Measurements from ENCODE around the gene IL1F10. TPM values are rescaled to one million over a fixed set of nuclear protein-coding genes. Genes with fewer than 3 reads are reported as not detected.

Gene IL1F10
- total and polyA plus RNA-seq, 2 of the 8 experiments (the other 6 are each of a cell fraction or from before 2014, with no cell fraction given): not detected

GRCh38 chr2:113068706-113069485, 1.1 kb downstream of the IL1F10 start:
- Histone ChIP-seq H4K91ac (replicated peaks; ENCODE audit: insufficient read length, low read length) (no peak overlapping the region), H3K56ac (replicated peaks; ENCODE audit: insufficient read length, low read depth, low read length) (no peak overlapping the region), H3K4me2 (ENCODE audit: insufficient read depth in 1 of 2, low read depth in 2 of 2, low read length in 2 of 2) (no peak overlapping the region), H3K23me2 (ENCODE audit: low read depth, low read length) (peaks cover 2% of the 10 kb centered on the region; the same call in 1 of the 2 replicates), H3K4ac (replicated peaks; ENCODE audit: insufficient read length, low read depth, low read length) (no peak overlapping the region), H3K79me1 (ENCODE audit: low read depth, low read length) (no peaks in the 10 kb centered on the region), H2BK12ac (ENCODE audit: low read depth, low read length) (no peak overlapping the region), H3K4me3 (ENCODE audit: extremely low read depth in 1 of 4, insufficient read depth in 2 of 4, low read depth in 3 of 4, low read length in 4 of 4) (no peak overlapping the region), H3K36me3 (ENCODE audit: control insufficient read depth in 2 of 4, insufficient read depth in 4 of 4, low read length in 3 of 4) (no peaks in the 10 kb centered on the region), H2BK5ac (ENCODE audit: low read depth, low read length) (no peak overlapping the region), H3K23ac (ENCODE audit: insufficient read length) (no peak overlapping the region), H2BK120ac (replicated peaks; ENCODE audit: low read depth, low read length) (no peak overlapping the region), H4K5ac (ENCODE audit: insufficient read length, low read depth, low read length) (no peak overlapping the region), H2AFZ (ENCODE audit: low read length) (no peak overlapping the region), H2BK15ac (ENCODE audit: low read length) (no peak overlapping the region), H2BK20ac (ENCODE audit: low read length) (no peak overlapping the region), H3K27me3 (replicated peaks in 1 of 4; ENCODE audit: control insufficient read depth in 3 of 4, extremely low read depth in 1 of 4, insufficient read depth in 3 of 4, low read length in 3 of 4) (no peaks in the 10 kb centered on the region), H3K9me3 (ENCODE audit: insufficient read depth in 2 of 2, low read depth in 1 of 2, low read length in 1 of 2) (0 out of 4 replicates have a peak, but pooled peaks cover 0 to 9% of the 10 kb centered on the region in 2 experiments), H3K4me1 (replicated peaks in 1 of 4; ENCODE audit: control insufficient read depth in 3 of 4, insufficient read depth in 4 of 4, low read length in 3 of 4) (no peaks in the 10 kb centered on the region), H3K9ac (replicated peaks in 1 of 4; ENCODE audit: extremely low read depth in 1 of 4, low read depth in 3 of 4, low read length in 3 of 4) (no peak overlapping the region), H2AK5ac (ENCODE audit: low read depth, low read length) (no peak overlapping the region), H3K27ac (ENCODE audit: low read depth, low read length) (no peak overlapping the region), H4K8ac (ENCODE audit: extremely low read depth, insufficient read depth, low read length) (no peak overlapping the region), H3K14ac (ENCODE audit: insufficient read length) (no peak overlapping the region), H3K79me2 (ENCODE audit: control insufficient read depth in 1 of 2, insufficient read depth in 2 of 2, low read length in 2 of 2) (no peaks in the 10 kb centered on the region), H3K18ac (ENCODE audit: extremely low read depth, low read length) (no peak overlapping the region), H4K20me1 (replicated peaks in 1 of 2; ENCODE audit: control insufficient read depth in 1 of 2, insufficient read depth in 2 of 2, low read length in 2 of 2) (no peaks in the 10 kb centered on the region)
- FAIRE-seq (no peak), DNase-seq (ENCODE audit: low read depth in 1 of 2, low spot score in 2 of 2) (no peak)
- POLR2A ChIA-PET (ENCODE audit: partially characterized antibody): no interaction called here
- TF ChIP-seq CHD2 (IDR thresholded peaks at IDR 0.05; ENCODE audit: low read length): no peak
- TF ChIP-seq RNF2 (IDR thresholded peaks at IDR 0.05; ENCODE audit: borderline replicate concordance, low read depth, low read length, missing control alignments, poor library complexity, severe bottlenecking): no peak
- no peak for TF ChIP-seq HDAC2 (IDR thresholded peaks at IDR 0.05; ENCODE audit: borderline replicate concordance in 1 of 2, low read depth in 2 of 2, low read length in 2 of 2)
- TF ChIP-seq CBX8 (IDR thresholded peaks at IDR 0.05; ENCODE audit: borderline replicate concordance, low read depth, low read length): no peak
- no peak for TF ChIP-seq KDM1A (IDR thresholded peaks at IDR 0.05; ENCODE audit: borderline replicate concordance, low read length)
- no peak for TF ChIP-seq KDM5A (IDR thresholded peaks at IDR 0.05; ENCODE audit: low read length)
- 52% methylated on average over 5 of the region's 5 CpGs; no CpG with 5 or more reads in 1 of the 2 experiments for WGBS, 2 experiments (ENCODE audit: extremely low coverage in 1 of 2, insufficient coverage in 1 of 2, insufficient read length in 1 of 2, insufficient replicate concordance in 2 of 2, low coverage in 1 of 2, low lambda C conversion rate in 2 of 2, missing lambda C conversion rate in 1 of 2)
- CTCF ChIA-PET (ENCODE audit: partially characterized antibody): interaction anchor here (1.1 to 2.8 kb wide), 3 partner anchors 10 to 130 kb away, joined by 3 to 17 read pairs (median 6); partner anchors contain the start of gene IL36RN
